HEK293 (cell line): ENCODE measurements around the gene NR2F2.

Experiments used
- CTCF ChIA-PET: fragments of 350-600 bp; formaldehyde crosslinking; extraction: SDS; loops from one replicate; lab custom pipeline; 2021; ENCODE audit warnings: antibody characterized with exemption; lab: Yijun Ruan, JAX
- POLR2A ChIA-PET: fragments of 300-600 bp; formaldehyde crosslinking; extraction: SDS; loops from one replicate; lab custom pipeline; 2020; ENCODE audit warnings: antibody characterized with exemption, inconsistent platforms; lab: Yijun Ruan, JAX
- H3K27ac ChIP-seq: fragments of 200-500 bp; sonication (Bioruptor generic); 2 replicates; pipeline ENCODE4 v1.5.1; 2014; ENCODE audit warnings: low read depth, low read length, control low read depth, inconsistent platforms; ENCODE audit errors: extremely low read depth
- H3K36me3 ChIP-seq, 2 experiments: fragments of 200-500 bp in 1 of 2; sonication (Bioruptor generic) in 1 of 2; 1 replicate in 1 of 2; 2 replicates in 1 of 2; pipeline ENCODE4 v1.5.1; 2014 to 2017; ENCODE audit warnings: inconsistent platforms in 2 of 2, low read length in 2 of 2; ENCODE audit not compliant: control insufficient read depth in 2 of 2, insufficient read depth in 1 of 2
- H3K4me1 ChIP-seq: fragments of 200-500 bp; sonication (Bioruptor generic); 2 replicates; pipeline ENCODE4 v1.5.1; 2014; ENCODE audit warnings: mild to moderate bottlenecking, low read length, inconsistent platforms; ENCODE audit not compliant: control insufficient read depth, insufficient read depth
- H3K4me3 ChIP-seq: 2 replicates; pipeline ENCODE4 v1.5.1; 2011; ENCODE audit warnings: low read depth, mild to moderate bottlenecking, control low read depth, low read length, moderate library complexity
- H3K9me3 ChIP-seq: fragments of 200-500 bp; sonication (Bioruptor generic); 2 replicates; pipeline ENCODE4 v1.5.1; 2014; ENCODE audit warnings: low read depth, low read length, inconsistent platforms; ENCODE audit not compliant: control insufficient read depth, insufficient read depth
- BCL11A ChIP-seq: fragments of 450-650 bp; formaldehyde crosslinking; IDR thresholded peaks from 2 replicates; pipeline ENCODE4 v1.5.1; 2016; ENCODE audit warnings: low read depth, missing biosample characterization, missing genetic modification characterization
- ELK4 ChIP-seq: IDR thresholded peaks from 2 replicates; pipeline ENCODE4 v1.6.1; 2011; ENCODE audit warnings: mild to moderate bottlenecking, low read depth, low read length, borderline replicate concordance
- OSR2 ChIP-seq: fragments of 450-650 bp; formaldehyde crosslinking; IDR thresholded peaks from 2 replicates; pipeline ENCODE4 v1.5.1; 2016; ENCODE audit warnings: missing biosample characterization, missing genetic modification characterization
- PRDM1 ChIP-seq: fragments of 450-650 bp; formaldehyde crosslinking; IDR thresholded peaks from 2 replicates; pipeline ENCODE4; 2016; ENCODE audit warnings: missing biosample characterization, missing genetic modification characterization
- PRDM10 ChIP-seq: fragments of 450-650 bp; formaldehyde crosslinking; IDR thresholded peaks from 2 replicates; pipeline ENCODE4 v1.5.1; 2016; ENCODE audit warnings: missing biosample characterization, missing genetic modification characterization
- SETDB1 ChIP-seq: IDR thresholded peaks from one replicate; pipeline ENCODE4 v1.6.1; 2017; ENCODE audit warnings: mild to moderate bottlenecking, low read length, moderate library complexity, mixed read lengths; ENCODE audit not compliant: insufficient read length
- SP7 ChIP-seq: fragments of 450-650 bp; formaldehyde crosslinking; IDR thresholded peaks from 2 replicates; pipeline ENCODE4 v1.5.1; 2016; ENCODE audit warnings: missing biosample characterization, missing genetic modification characterization
- WT1 ChIP-seq: fragments of 450-650 bp; formaldehyde crosslinking; IDR thresholded peaks from 2 replicates; pipeline ENCODE4 v1.5.1; 2016; ENCODE audit warnings: missing biosample characterization, missing genetic modification characterization
- YY1 ChIP-seq: fragments of 450-650 bp; formaldehyde crosslinking; IDR thresholded peaks from 2 replicates; pipeline ENCODE4 v1.5.1; 2018; ENCODE audit warnings: missing biosample characterization, missing genetic modification characterization
- ZBTB1 ChIP-seq: fragments of 450-650 bp; formaldehyde crosslinking; IDR thresholded peaks from 2 replicates; pipeline ENCODE4 v1.5.1; 2016; ENCODE audit warnings: missing biosample characterization, missing genetic modification characterization
- ZBTB21 ChIP-seq: fragments of 450-650 bp; formaldehyde crosslinking; IDR thresholded peaks from 2 replicates; pipeline ENCODE4 v1.5.1; 2017; ENCODE audit warnings: missing biosample characterization, missing genetic modification characterization
- ZBTB48 ChIP-seq: fragments of 450-650 bp; formaldehyde crosslinking; IDR thresholded peaks from 2 replicates; pipeline ENCODE4 v1.5.1; 2016; ENCODE audit warnings: missing biosample characterization, missing genetic modification characterization
- ZFHX2 ChIP-seq: fragments of 450-650 bp; formaldehyde crosslinking; conservative IDR thresholded peaks from 2 replicates; pipeline ENCODE4 v1.5.1; 2016; ENCODE audit warnings: missing biosample characterization, missing genetic modification characterization
- ZNF133 ChIP-seq: fragments of 450-650 bp; formaldehyde crosslinking; IDR thresholded peaks from 2 replicates; pipeline ENCODE4 v1.5.1; 2016; ENCODE audit warnings: missing biosample characterization, missing genetic modification characterization
- ZNF221 ChIP-seq: fragments of 450-650 bp; formaldehyde crosslinking; IDR thresholded peaks from 2 replicates; pipeline ENCODE4 v1.5.1; 2017; ENCODE audit warnings: missing biosample characterization, missing genetic modification characterization, borderline replicate concordance
- ZNF24 ChIP-seq: fragments of 450-650 bp; formaldehyde crosslinking; IDR thresholded peaks from 2 replicates; pipeline ENCODE4 v1.5.1; 2016; ENCODE audit warnings: missing biosample characterization, missing genetic modification characterization
- ZNF248 ChIP-seq: fragments of 450-650 bp; formaldehyde crosslinking; IDR thresholded peaks from 2 replicates; pipeline ENCODE4 v1.5.1; 2017; ENCODE audit warnings: missing biosample characterization, missing genetic modification characterization
- ZNF302 ChIP-seq: fragments of 450-650 bp; formaldehyde crosslinking; IDR thresholded peaks from 2 replicates; pipeline ENCODE4 v1.5.1; 2016; ENCODE audit warnings: missing biosample characterization, missing genetic modification characterization, low read depth
- ZNF350 ChIP-seq: fragments of 450-650 bp; formaldehyde crosslinking; IDR thresholded peaks from 2 replicates; pipeline ENCODE4 v1.5.0; 2017; ENCODE audit warnings: missing biosample characterization, mild to moderate bottlenecking, missing genetic modification characterization
- ZNF354C ChIP-seq: fragments of 450-650 bp; formaldehyde crosslinking; IDR thresholded peaks from 2 replicates; pipeline ENCODE4 v1.5.1; 2016; ENCODE audit warnings: missing biosample characterization, missing genetic modification characterization, low read depth, borderline replicate concordance
- ZNF501 ChIP-seq: fragments of 450-650 bp; formaldehyde crosslinking; IDR thresholded peaks from 2 replicates; pipeline ENCODE4 v1.5.1; 2016; ENCODE audit warnings: missing biosample characterization, missing genetic modification characterization
- ZNF529 ChIP-seq: fragments of 450-650 bp; formaldehyde crosslinking; IDR thresholded peaks from 2 replicates; pipeline ENCODE4 v1.5.1; 2017; ENCODE audit warnings: missing genetic modification characterization, missing biosample characterization; ENCODE audit not compliant: insufficient replicate concordance
- ZNF549 ChIP-seq: fragments of 450-650 bp; IDR thresholded peaks from 2 replicates; pipeline ENCODE4 v1.5.1; 2018; ENCODE audit warnings: missing biosample characterization, missing genetic modification characterization, mild to moderate bottlenecking, inconsistent platforms, moderate library complexity
- ZNF561 ChIP-seq: fragments of 450-650 bp; IDR thresholded peaks from 2 replicates; pipeline ENCODE4 v1.5.1; 2018; ENCODE audit warnings: missing biosample characterization, missing genetic modification characterization, borderline replicate concordance
- ZNF571 ChIP-seq: fragments of 450-650 bp; formaldehyde crosslinking; IDR thresholded peaks from 2 replicates; pipeline ENCODE4 v1.5.0; 2017; ENCODE audit warnings: missing biosample characterization, missing genetic modification characterization
- ZNF692 ChIP-seq: fragments of 450-650 bp; formaldehyde crosslinking; IDR thresholded peaks from 2 replicates; pipeline ENCODE4 v1.5.1; 2016; ENCODE audit warnings: missing biosample characterization, missing genetic modification characterization
- ZXDB ChIP-seq: fragments of 450-650 bp; formaldehyde crosslinking; IDR thresholded peaks from 2 replicates; pipeline ENCODE4 v1.5.1; 2016; ENCODE audit warnings: missing biosample characterization, missing genetic modification characterization

NR2F2 gene

GRCh38 chr15:96298217-96298616, 32.3 kb upstream of the NR2F2 start:
- H3K9me3 ChIP-seq = no peaks in the 10 kb centered on the region; the same call in 1 of the 2 replicates
- ChIA-PET POLR2A (no interaction called here), CTCF (no interaction called here)
- H3K36me3 ChIP-seq = no peaks in the 10 kb centered on the region
- H3K4me1 ChIP-seq = no peaks in the 10 kb centered on the region
- H3K27ac ChIP-seq = no peak overlapping the region
- H3K4me3 ChIP-seq = no peak overlapping the region
- peak; percentile 89 for TF ChIP-seq SETDB1
- TF ChIP-seq ZNF302 (tag by site-specific recombination) = no peak
- TF ChIP-seq ZNF571 (tag by site-specific recombination) = no peak

GRCh38 chr15:96300836-96301235, 29.7 kb upstream of the NR2F2 start:
- TF ChIP-seq ZNF529 (tag by site-specific recombination) (no peak), BCL11A (tag by site-specific recombination) (no peak), ZNF221 (tag by site-specific recombination) (no peak), ZNF354C (tag by site-specific recombination) (no peak), ZNF133 (tag by site-specific recombination) (no peak), ZBTB1 (tag by site-specific recombination) (no peak), ZNF561 (tag by site-specific recombination) (no peak), ZNF248 (no peak), ZNF350 (no peak)

GRCh38 chr15:96303503-96304056, 26.9 kb upstream of the NR2F2 start:
- ChIA-PET CTCF (interaction anchor here (0.5 to 0.6 kb wide), 2 partner anchors 931 to 1592 kb away, joined by 3 to 5 read pairs; no protein-coding TSS in a partner anchor), POLR2A (no interaction called here)
- peaks cover 6% of the 10 kb centered on the region; the same call in 1 of the 2 replicates for H3K4me1 ChIP-seq
- H3K27ac ChIP-seq = no peak overlapping the region
- H3K9me3 ChIP-seq = no peaks in the 10 kb centered on the region; the same call in 1 of the 2 replicates
- H3K36me3 ChIP-seq = no peaks in the 10 kb centered on the region
- H3K4me3 ChIP-seq = no peak overlapping the region
- TF ChIP-seq SP7 = peak; percentile 86
- TF ChIP-seq ZNF24 (tag by site-specific recombination) = no peak
- TF ChIP-seq ELK4 = no peak
- no peak for TF ChIP-seq ZNF501 (tag by site-specific recombination)
- no peak for TF ChIP-seq ZBTB21 (tag by site-specific recombination)
- peak; percentile 93 for TF ChIP-seq PRDM10 (tag by site-specific recombination)
- TF ChIP-seq WT1 (tag by site-specific recombination) = peak; percentile 63; the same call in 1 of the 2 replicates
- no peak for TF ChIP-seq ZBTB1 (tag by site-specific recombination)
- TF ChIP-seq ZBTB48 (tag by site-specific recombination) = no peak
- TF ChIP-seq OSR2 (tag by site-specific recombination) = peak; percentile 55
- TF ChIP-seq PRDM1 (tag by site-specific recombination) = no peak
- no peak for TF ChIP-seq YY1 (tag by site-specific recombination)
- TF ChIP-seq ZNF549 = peak; percentile 62; the same call in 1 of the 2 replicates
- TF ChIP-seq ZNF248 = no peak
- peak; percentile 59 for TF ChIP-seq ZXDB (tag by site-specific recombination)
- TF ChIP-seq ZFHX2 = 0 out of 2 replicates have a peak, but pooled peaks have one; percentile 8
- no peak for TF ChIP-seq ZNF692 (tag by site-specific recombination)

More at GRCh38 chr15:96300836-96301235, 29.7 kb upstream of the NR2F2 start:
- Histone ChIP-seq H3K4me3 (no peak overlapping the region), H3K36me3 (no peaks in the 10 kb centered on the region), H3K27ac (no peak overlapping the region), H3K9me3 (no peaks in the 10 kb centered on the region; the same call in 1 of the 2 replicates), H3K4me1 (peaks cover 6% of the 10 kb centered on the region; the same call in 1 of the 2 replicates)
- ChIA-PET POLR2A (no interaction called here), CTCF (no interaction called here)
